ENCODE results near the gene ATP11B. TPM values are rescaled to one million over a fixed set of nuclear protein-coding genes. Genes with fewer than 3 reads are reported as not detected.

The ATP11B gene
- total RNA-seq, 4 donors from 2014 or later = 53.1 to 69.9 (median 61.1) TPM

DNA sequence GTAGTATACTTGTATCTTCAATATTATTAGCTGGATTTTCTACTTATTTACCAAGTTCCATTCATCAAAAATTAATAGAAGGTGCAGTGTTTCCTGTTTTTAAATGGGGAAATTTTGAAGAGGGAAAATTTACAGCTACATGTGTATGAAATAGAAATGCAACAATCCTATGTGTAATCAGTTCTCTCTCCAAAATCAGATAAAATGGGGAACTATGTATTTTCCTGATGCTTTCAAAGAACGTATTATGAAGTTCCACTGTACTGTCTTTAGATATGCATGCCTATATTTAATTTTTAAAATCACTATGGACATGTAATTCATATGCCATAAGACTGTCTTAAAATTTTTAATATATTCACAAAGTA, 143.6 kb downstream of the ATP11B start:
- peaks cover 11 to 12% of the 10 kb centered on the region in 2 donors for H3K4me1 ChIP-seq
- no peak for TF ChIP-seq POLR2A (IDR thresholded peaks at IDR 0.05)
- TF ChIP-seq, protein P1, sequence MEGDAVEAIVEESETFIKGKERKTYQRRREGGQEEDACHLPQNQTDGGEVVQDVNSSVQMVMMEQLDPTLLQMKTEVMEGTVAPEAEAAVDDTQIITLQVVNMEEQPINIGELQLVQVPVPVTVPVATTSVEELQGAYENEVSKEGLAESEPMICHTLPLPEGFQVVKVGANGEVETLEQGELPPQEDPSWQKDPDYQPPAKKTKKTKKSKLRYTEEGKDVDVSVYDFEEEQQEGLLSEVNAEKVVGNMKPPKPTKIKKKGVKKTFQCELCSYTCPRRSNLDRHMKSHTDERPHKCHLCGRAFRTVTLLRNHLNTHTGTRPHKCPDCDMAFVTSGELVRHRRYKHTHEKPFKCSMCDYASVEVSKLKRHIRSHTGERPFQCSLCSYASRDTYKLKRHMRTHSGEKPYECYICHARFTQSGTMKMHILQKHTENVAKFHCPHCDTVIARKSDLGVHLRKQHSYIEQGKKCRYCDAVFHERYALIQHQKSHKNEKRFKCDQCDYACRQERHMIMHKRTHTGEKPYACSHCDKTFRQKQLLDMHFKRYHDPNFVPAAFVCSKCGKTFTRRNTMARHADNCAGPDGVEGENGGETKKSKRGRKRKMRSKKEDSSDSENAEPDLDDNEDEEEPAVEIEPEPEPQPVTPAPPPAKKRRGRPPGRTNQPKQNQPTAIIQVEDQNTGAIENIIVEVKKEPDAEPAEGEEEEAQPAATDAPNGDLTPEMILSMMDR (IDR thresholded peaks at IDR 0.05) = no peak
- H3K36me3 ChIP-seq = no peaks in the 10 kb centered on the region
- no peaks in the 10 kb centered on the region for H3K9me3 ChIP-seq
- intact Hi-C loops (cut with DNase I) = no loop called here
- DNase-seq = no peak
- WGBS, 2 donors = 91 to 92% methylated on average over 1 of the region's 1 CpG
- H3K27me3 ChIP-seq = no peaks in the 10 kb centered on the region
- no peak overlapping the region for H3K4me3 ChIP-seq (replicated peaks in 1 of 3)
- no peak overlapping the region for H3K27ac ChIP-seq

GRCh38 chr3:182937293-182938051, 144.2 kb downstream of the ATP11B start:
- no peak for DNase-seq
- no peak overlapping the region for H3K4me3 ChIP-seq (replicated peaks in 1 of 3)
- intact Hi-C loops (cut with DNase I) = no loop called here
- H3K36me3 ChIP-seq = no peaks in the 10 kb centered on the region
- TF ChIP-seq POLR2A (IDR thresholded peaks at IDR 0.05) = no peak
- TF ChIP-seq, protein P1 (IDR thresholded peaks at IDR 0.05) = no peak
- 75 to 80% methylated on average over 3 of the region's 3 CpGs for WGBS, 2 donors
- H3K4me1 ChIP-seq = peaks cover 11 to 12% of the 10 kb centered on the region in 2 donors
- no peaks in the 10 kb centered on the region for H3K9me3 ChIP-seq
- H3K27me3 ChIP-seq = no peaks in the 10 kb centered on the region
- no peak overlapping the region for H3K27ac ChIP-seq

- intact Hi-C loops (cut with DNase I) = no loop called here
- H3K36me3 ChIP-seq = peaks cover 1 to 2% of the 10 kb centered on the region in 2 donors
- H3K9me3 ChIP-seq = no peaks in the 10 kb centered on the region
- H3K27me3 ChIP-seq = no peaks in the 10 kb centered on the region
- 91% methylated on average over 4 of the region's 4 CpGs for WGBS, 2 donors
- H3K4me3 ChIP-seq (replicated peaks in 1 of 3) = no peak overlapping the region
- TF ChIP-seq, protein P1 (IDR thresholded peaks at IDR 0.05) = no peak
- TF ChIP-seq POLR2A (IDR thresholded peaks at IDR 0.05) = no peak
- no peak overlapping the region for H3K27ac ChIP-seq
- no peak for DNase-seq
- H3K4me1 ChIP-seq = peaks cover 9 to 12% of the 10 kb centered on the region in 2 donors
Observed at GRCh38 chr3:182940266-182940808, 147.0 kb downstream of the ATP11B start.

DNA sequence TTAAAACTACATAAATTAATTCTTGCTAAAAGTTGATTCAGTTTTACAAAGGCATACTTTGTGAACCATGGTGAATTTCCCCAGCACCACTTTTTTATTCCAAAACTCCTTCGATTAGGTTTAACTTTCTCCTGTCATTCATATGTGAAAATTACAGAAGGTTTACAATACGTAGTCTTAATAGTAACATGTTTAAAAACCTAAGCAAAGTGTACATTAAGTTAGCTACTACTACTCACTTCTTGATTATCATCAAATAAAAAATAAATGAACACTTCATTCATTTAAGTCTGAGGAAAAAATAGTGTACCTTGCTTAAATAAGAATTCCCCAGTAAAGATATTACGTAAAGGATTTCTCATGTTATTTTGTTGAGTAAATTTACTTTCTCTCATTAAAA, 148.4 kb downstream of the ATP11B start:
- intact Hi-C loops (cut with DNase I) = no loop called here
- 96 to 97% methylated on average over 3 of the region's 3 CpGs for WGBS, 2 donors
- DNase-seq = no peak

DNA sequence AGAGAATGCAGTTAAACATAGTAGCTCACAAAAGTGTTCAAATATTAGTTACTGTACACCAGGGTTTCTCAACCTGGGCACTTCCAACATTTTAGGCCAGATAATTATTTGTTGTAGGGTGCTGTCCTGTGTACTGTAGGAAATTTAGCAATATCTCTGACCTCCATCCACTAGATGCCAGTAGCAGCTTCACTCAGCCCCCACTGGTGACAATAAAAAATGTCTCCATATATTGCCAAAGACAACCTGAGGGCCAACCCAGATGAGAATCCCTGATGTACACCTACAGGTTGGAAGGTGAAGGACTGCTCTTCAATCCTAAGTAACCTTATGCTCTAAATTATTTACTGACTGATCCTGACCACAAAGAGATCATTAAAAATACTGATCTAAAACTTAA, 154.6 kb downstream of the ATP11B start:
- intact Hi-C loops (cut with DNase I) = no loop called here
- Histone ChIP-seq H3K9me3 (no peaks in the 10 kb centered on the region), H3K4me1 (no peaks in the 10 kb centered on the region), H3K4me3 (replicated peaks in 1 of 3) (no peak overlapping the region), H3K27me3 (no peaks in the 10 kb centered on the region), H3K36me3 (peaks cover 11 to 17% of the 10 kb centered on the region in 2 donors), H3K27ac (no peak overlapping the region)
- no peak for DNase-seq
- TF ChIP-seq, protein P1 (IDR thresholded peaks at IDR 0.05) = no peak
- no peak for TF ChIP-seq POLR2A (IDR thresholded peaks at IDR 0.05)

More for the DNA sequence above, 148.4 kb downstream of the ATP11B start:
- no peak for TF ChIP-seq POLR2A (IDR thresholded peaks at IDR 0.05)
- TF ChIP-seq, protein P1 (IDR thresholded peaks at IDR 0.05) = no peak
- Histone ChIP-seq H3K4me1 (peaks cover 0 to 2% of the 10 kb centered on the region in 2 donors), H3K4me3 (replicated peaks in 1 of 3) (no peak overlapping the region), H3K9me3 (no peaks in the 10 kb centered on the region), H3K36me3 (peaks cover 11 to 14% of the 10 kb centered on the region in 2 donors), H3K27me3 (no peaks in the 10 kb centered on the region), H3K27ac (no peak overlapping the region)

Measured in thyroid gland (tissue), 4 donors.